ENCODE results near the gene DCAF10. TPM values are rescaled to one million over a fixed set of nuclear protein-coding genes. Genes with fewer than 3 reads are reported as not detected.
"Not testable (repeated sequence)": the region's sequence is repeated elsewhere in the genome, so short reads cannot be mapped to it uniquely, and the experiment has no call there.

Gene DCAF10
- total RNA-seq, 1 donor = 24.5 TPM

- no peak for TF ChIP-seq CTCF (IDR thresholded peaks at IDR 0.05; ENCODE audit: insufficient read depth, low read length)
- DNase-seq (ENCODE audit: low read depth) = no peak
- H3K4me3 ChIP-seq (ENCODE audit: low read depth, low read length) = no peak overlapping the region
Observed at GRCh38 chr9:37889536-37889935, 88.9 kb downstream of the DCAF10 start.

GRCh38 chr9:37891042-37891441 is 90.4 kb downstream of the DCAF10 start:
- not testable (repeated sequence) for H3K4me3 ChIP-seq (ENCODE audit: low read depth, low read length); DNase-seq (ENCODE audit: low read depth)

GRCh38 chr9:37892063-37892462 is 91.5 kb downstream of the DCAF10 start:
- DNase-seq (ENCODE audit: low read depth) = no peak
- H3K4me3 ChIP-seq (ENCODE audit: low read depth, low read length) = no peak overlapping the region
- TF ChIP-seq CTCF (IDR thresholded peaks at IDR 0.05; ENCODE audit: insufficient read depth, low read length) = no peak

GRCh38 chr9:37897665-37898064 is 97.1 kb downstream of the DCAF10 start:
- DNase-seq (ENCODE audit: low read depth) = no peak
- no peak for TF ChIP-seq CTCF (IDR thresholded peaks at IDR 0.05; ENCODE audit: insufficient read depth, low read length)
- no peak overlapping the region for H3K4me3 ChIP-seq (ENCODE audit: low read depth, low read length)

GRCh38 chr9:37899041-37899440 is 98.4 kb downstream of the DCAF10 start:
- TF ChIP-seq CTCF (IDR thresholded peaks at IDR 0.05; ENCODE audit: insufficient read depth, low read length) = no peak
- H3K4me3 ChIP-seq (ENCODE audit: low read depth, low read length) = no peak overlapping the region
- peak; percentile 72 for DNase-seq (ENCODE audit: low read depth)

GRCh38 chr9:37902131-37902530 is 101.5 kb downstream of the DCAF10 start:
- no peak for TF ChIP-seq CTCF (IDR thresholded peaks at IDR 0.05; ENCODE audit: insufficient read depth, low read length)

GRCh38 chr9:37902796-37903646 is 102.4 kb downstream of the DCAF10 start:
- H3K4me3 ChIP-seq (ENCODE audit: low read depth, low read length) = peak overlapping the region; percentile 75
- TF ChIP-seq CTCF (IDR thresholded peaks at IDR 0.05; ENCODE audit: insufficient read depth, low read length) = no peak
- DNase-seq (ENCODE audit: low read depth) = peak; percentile 49

More at GRCh38 chr9:37902131-37902530, 101.5 kb downstream of the DCAF10 start:
- no peak for DNase-seq (ENCODE audit: low read depth)
- H3K4me3 ChIP-seq (ENCODE audit: low read depth, low read length) = peak overlapping the region; percentile 75

Measured in fibroblast of the aortic adventitia (primary cell).